ENCODE results near the gene CRMP1. TPM values are rescaled to one million over a fixed set of nuclear protein-coding genes. Genes with fewer than 3 reads are reported as not detected.
"Not testable (repeated sequence)": the region's sequence is repeated elsewhere in the genome, so short reads cannot be mapped to it uniquely, and the experiment has no call there.

The CRMP1 gene
- total RNA-seq, 4 donors from 2014 or later, result 0.21 to 0.59 (median 0.30) TPM; not detected in 1

DNA sequence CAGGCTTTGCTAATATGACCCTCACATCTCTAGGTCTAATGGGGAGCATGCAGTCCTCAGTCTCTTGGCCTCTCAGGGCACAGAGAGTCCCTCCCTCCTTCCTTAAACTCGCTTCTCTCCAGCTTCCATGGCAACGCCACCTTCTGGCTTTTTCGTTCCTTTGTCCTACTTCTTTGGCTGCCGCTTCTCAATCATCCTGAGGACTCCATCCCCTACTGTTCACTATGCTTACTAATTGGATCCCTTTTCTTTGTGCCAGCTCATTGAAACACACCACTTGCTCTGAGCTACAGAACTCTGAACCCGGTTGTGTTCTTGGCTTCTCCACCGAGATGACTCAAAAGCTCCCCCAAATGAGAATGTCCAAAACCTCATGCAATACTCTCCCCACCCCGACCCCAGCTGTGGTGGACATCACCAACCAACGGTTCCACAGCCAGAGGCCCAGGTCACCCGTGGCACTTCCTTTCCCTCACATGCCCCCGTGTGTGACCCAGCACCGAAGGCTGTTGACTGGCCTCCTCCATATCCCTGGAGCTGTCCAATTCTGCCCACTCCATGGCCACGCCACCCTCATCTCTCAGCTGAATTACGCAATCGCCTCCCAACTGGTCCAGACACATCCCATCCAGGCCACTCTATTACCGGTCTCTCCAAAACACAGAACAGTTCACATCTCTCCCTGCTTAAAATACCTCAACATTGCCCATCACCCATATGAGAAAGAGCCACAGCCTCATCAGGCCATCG is 34.7 kb downstream of the CRMP1 start:
- 89% methylated on average over 16 of the region's 16 CpGs for WGBS, 2 donors
- Histone ChIP-seq H3K4me3 (no peak overlapping the region), H3K27me3 (no peaks in the 10 kb centered on the region), H3K27ac (no peak overlapping the region), H3K4me1 (no peaks in the 10 kb centered on the region), H3K9me3 (no peaks in the 10 kb centered on the region), H3K36me3 (no peaks in the 10 kb centered on the region)
- TF ChIP-seq EP300 (IDR thresholded peaks at IDR 0.05), result no peak
- TF ChIP-seq, protein P1, sequence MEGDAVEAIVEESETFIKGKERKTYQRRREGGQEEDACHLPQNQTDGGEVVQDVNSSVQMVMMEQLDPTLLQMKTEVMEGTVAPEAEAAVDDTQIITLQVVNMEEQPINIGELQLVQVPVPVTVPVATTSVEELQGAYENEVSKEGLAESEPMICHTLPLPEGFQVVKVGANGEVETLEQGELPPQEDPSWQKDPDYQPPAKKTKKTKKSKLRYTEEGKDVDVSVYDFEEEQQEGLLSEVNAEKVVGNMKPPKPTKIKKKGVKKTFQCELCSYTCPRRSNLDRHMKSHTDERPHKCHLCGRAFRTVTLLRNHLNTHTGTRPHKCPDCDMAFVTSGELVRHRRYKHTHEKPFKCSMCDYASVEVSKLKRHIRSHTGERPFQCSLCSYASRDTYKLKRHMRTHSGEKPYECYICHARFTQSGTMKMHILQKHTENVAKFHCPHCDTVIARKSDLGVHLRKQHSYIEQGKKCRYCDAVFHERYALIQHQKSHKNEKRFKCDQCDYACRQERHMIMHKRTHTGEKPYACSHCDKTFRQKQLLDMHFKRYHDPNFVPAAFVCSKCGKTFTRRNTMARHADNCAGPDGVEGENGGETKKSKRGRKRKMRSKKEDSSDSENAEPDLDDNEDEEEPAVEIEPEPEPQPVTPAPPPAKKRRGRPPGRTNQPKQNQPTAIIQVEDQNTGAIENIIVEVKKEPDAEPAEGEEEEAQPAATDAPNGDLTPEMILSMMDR (IDR thresholded peaks at IDR 0.05), result no peak
- TF ChIP-seq POLR2A (IDR thresholded peaks at IDR 0.05), result no peak
- no peak for DNase-seq (ENCODE audit: low spot score in 2 of 2)

DNA sequence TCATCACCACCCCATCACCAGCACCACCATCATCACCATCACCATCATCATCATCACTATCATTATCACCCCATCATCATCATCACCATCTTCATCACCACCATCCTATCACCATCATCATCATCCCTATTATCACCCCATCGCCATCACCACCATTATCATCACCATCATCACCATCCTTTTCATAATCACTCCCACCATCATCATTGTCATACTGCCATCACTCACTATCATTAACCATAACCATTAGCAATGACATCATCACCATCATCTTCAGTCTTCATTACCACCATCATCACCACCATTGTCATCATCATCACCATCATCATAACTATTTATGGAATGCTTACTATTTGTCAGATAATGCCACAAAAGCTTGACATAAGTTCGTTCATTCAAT is 35.7 kb downstream of the CRMP1 start:
- H3K4me3 ChIP-seq, result no peak overlapping the region
- H3K27me3 ChIP-seq, result no peaks in the 10 kb centered on the region
- no peaks in the 10 kb centered on the region for H3K36me3 ChIP-seq
- H3K27ac ChIP-seq, result no peak overlapping the region
- TF ChIP-seq EP300 (IDR thresholded peaks at IDR 0.05) (no peak), POLR2A (IDR thresholded peaks at IDR 0.05) (no peak)
- TF ChIP-seq, protein P1 (IDR thresholded peaks at IDR 0.05), result no peak
- no peaks in the 10 kb centered on the region for H3K4me1 ChIP-seq
- 93 to 94% methylated on average over 2 of the region's 2 CpGs for WGBS, 2 donors
- H3K9me3 ChIP-seq, result no peaks in the 10 kb centered on the region
- no peak for DNase-seq (ENCODE audit: low spot score in 2 of 2)

DNA sequence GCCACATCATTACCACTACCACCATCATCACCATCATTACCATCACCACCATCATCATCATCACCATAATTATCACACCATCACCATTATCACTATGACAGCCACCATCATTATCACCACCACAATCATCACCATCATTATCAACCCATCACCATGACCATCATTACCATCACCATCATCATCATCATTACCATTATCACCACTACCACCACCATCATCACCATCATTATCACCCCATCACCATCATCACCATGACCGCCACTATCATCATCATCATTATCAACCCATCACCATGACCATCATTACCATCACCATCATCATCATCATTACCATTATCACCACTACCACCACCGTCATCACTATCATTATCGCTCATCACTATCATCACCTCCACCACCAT is 36.5 kb downstream of the CRMP1 start:
- WGBS, 2 donors, result 95 to 97% methylated on average over 3 of the region's 3 CpGs
- not testable (repeated sequence) for H3K27ac ChIP-seq; H3K9me3 ChIP-seq; H3K36me3 ChIP-seq; H3K4me1 ChIP-seq; H3K4me3 ChIP-seq; H3K27me3 ChIP-seq; DNase-seq (ENCODE audit: low spot score in 2 of 2)

DNA sequence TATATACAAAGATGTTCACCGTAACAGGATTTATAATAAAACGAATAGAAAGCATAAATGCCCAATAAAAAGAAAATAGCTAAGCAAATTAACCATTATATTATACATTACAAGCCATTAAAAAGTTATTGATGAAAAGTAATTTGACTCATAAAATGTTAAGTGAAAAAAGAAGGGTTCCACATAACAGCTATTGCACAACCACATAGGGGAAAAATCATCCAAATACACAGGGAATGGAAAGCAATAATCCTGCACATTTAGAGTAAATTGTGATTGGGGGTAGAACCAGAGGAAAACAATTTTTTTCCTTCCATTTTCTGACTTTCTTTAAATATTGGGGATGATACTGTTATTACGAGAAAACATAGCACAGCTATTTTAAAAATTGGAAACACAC is 38.0 kb downstream of the CRMP1 start:
- H3K4me1 ChIP-seq, result no peaks in the 10 kb centered on the region
- H3K9me3 ChIP-seq, result no peaks in the 10 kb centered on the region
- H3K27me3 ChIP-seq, result no peaks in the 10 kb centered on the region
- no peaks in the 10 kb centered on the region for H3K36me3 ChIP-seq
- TF ChIP-seq EP300 (IDR thresholded peaks at IDR 0.05) (no peak), POLR2A (IDR thresholded peaks at IDR 0.05) (no peak)
- TF ChIP-seq, protein P1 (IDR thresholded peaks at IDR 0.05), result no peak
- no peak overlapping the region for H3K4me3 ChIP-seq
- H3K27ac ChIP-seq, result no peak overlapping the region
- no peak for DNase-seq (ENCODE audit: low spot score in 2 of 2)
- WGBS, 2 donors, result 89 to 90% methylated on average over 3 of the region's 3 CpGs

DNA sequence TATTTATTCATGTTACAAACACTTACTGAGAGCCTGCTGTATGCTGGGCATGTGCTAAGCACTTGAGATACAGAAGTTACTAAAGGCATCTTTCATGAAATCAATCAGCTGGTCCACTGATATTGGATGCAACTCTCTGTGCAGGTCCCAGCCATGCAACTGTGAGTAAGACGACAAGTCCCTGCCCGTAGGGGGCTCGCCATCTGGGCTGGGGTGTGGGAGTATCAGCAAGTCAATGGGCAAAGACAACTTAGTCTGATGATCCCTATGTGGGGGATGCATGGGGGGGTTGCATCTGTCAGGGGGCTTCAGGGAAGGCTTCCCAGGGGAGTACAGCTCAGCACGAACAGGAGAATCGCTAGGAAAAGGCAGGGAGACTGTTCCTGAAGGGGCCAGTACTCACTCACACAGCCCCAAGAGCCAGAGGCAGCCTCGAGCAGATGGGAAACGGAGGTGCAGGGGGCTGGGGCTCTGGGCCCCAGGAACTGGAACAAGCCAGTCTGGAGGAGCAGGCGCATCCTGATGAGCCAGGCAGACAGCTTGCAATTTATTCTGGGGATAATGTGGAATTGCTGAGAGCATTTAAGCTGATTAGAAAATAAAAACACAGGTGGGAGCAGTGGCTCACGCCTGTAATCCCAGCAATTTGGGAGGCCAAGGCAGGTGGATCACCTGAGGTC is 40.2 kb downstream of the CRMP1 start:
- no peak for DNase-seq (ENCODE audit: low spot score in 2 of 2)
- H3K4me1 ChIP-seq, result no peaks in the 10 kb centered on the region
- no peaks in the 10 kb centered on the region for H3K27me3 ChIP-seq
- H3K4me3 ChIP-seq, result no peak overlapping the region
- H3K27ac ChIP-seq, result no peak overlapping the region
- H3K9me3 ChIP-seq, result peaks cover 0 to 6% (median 0%) of the 10 kb centered on the region in 4 donors
- no peaks in the 10 kb centered on the region for H3K36me3 ChIP-seq
- WGBS, 2 donors, result 76 to 83% methylated on average over 9 of the region's 9 CpGs
- TF ChIP-seq, protein P1 (IDR thresholded peaks at IDR 0.05), result no peak
- no peak for TF ChIP-seq POLR2A (IDR thresholded peaks at IDR 0.05)
- TF ChIP-seq EP300 (IDR thresholded peaks at IDR 0.05), result no peak
